WTC11 (cell line): ENCODE results near the gene DNAJC15.

Experiments
- ATF3 ChIP-seq: sonication (generic); formaldehyde crosslinking; conservative IDR thresholded peaks from 2 replicates; pipeline ENCODE4 v1.8.1; 2022; ENCODE audit warnings: mild to moderate bottlenecking, missing genetic modification reagents
- CTCF ChIP-seq: fragments of 200-600 bp; IDR thresholded peaks from 2 replicates; pipeline ENCODE4 v1.8.0; 2022; ENCODE audit warnings: antibody characterized with exemption
- E2F4 ChIP-seq: sonication (generic); formaldehyde crosslinking; IDR thresholded peaks from 2 replicates; pipeline ENCODE4 v1.8.1; 2022; ENCODE audit warnings: low read depth, mild to moderate bottlenecking, moderate library complexity, missing genetic modification reagents, borderline replicate concordance
- ESRRA ChIP-seq: sonication (generic); formaldehyde crosslinking; IDR thresholded peaks from 2 replicates; pipeline ENCODE4 v1.8.1; 2022; ENCODE audit warnings: mild to moderate bottlenecking, missing genetic modification reagents, borderline replicate concordance
- ETV6 ChIP-seq: sonication (generic); formaldehyde crosslinking; IDR thresholded peaks from 2 replicates; pipeline ENCODE4 v1.8.1; 2022; ENCODE audit warnings: mild to moderate bottlenecking, missing genetic modification reagents
- MAX ChIP-seq: sonication (generic); formaldehyde crosslinking; IDR thresholded peaks from 2 replicates; pipeline ENCODE4 v1.8.0; 2022; ENCODE audit warnings: mild to moderate bottlenecking, missing genetic modification reagents
- MLX ChIP-seq: sonication (generic); formaldehyde crosslinking; IDR thresholded peaks from 2 replicates; pipeline ENCODE4 v1.8.1; 2023; ENCODE audit warnings: mild to moderate bottlenecking, missing genetic modification reagents, moderate library complexity
- MYBL2 ChIP-seq: sonication (generic); formaldehyde crosslinking; IDR thresholded peaks from 2 replicates; pipeline ENCODE4 v1.8.1; 2023; ENCODE audit warnings: mild to moderate bottlenecking, moderate library complexity, missing genetic modification reagents
- NFYB ChIP-seq: sonication (generic); formaldehyde crosslinking; conservative IDR thresholded peaks from 2 replicates; pipeline ENCODE4 v1.8.0; 2022; ENCODE audit warnings: low read depth, missing genetic modification reagents
- NR2C2 ChIP-seq: sonication (generic); formaldehyde crosslinking; IDR thresholded peaks from 2 replicates; pipeline ENCODE4 v1.8.0; 2022; ENCODE audit warnings: mild to moderate bottlenecking, missing genetic modification reagents
- TP53 ChIP-seq: sonication (generic); formaldehyde crosslinking; IDR thresholded peaks from 2 replicates; pipeline ENCODE4 v1.8.1; 2023; ENCODE audit warnings: mild to moderate bottlenecking, missing genetic modification reagents
- ZNF121 ChIP-seq: sonication (generic); formaldehyde crosslinking; IDR thresholded peaks from 2 replicates; pipeline ENCODE4 v1.8.0; 2023; ENCODE audit warnings: missing genetic modification reagents
- ZNF138 ChIP-seq: sonication (generic); formaldehyde crosslinking; conservative IDR thresholded peaks from 2 replicates; pipeline ENCODE4 v1.8.1; 2022; ENCODE audit warnings: mild to moderate bottlenecking, moderate library complexity, missing genetic modification reagents

GRCh38 chr13:43005460-43006236 is 17.7 kb upstream of the DNAJC15 start:
- TF ChIP-seq ESRRA (CRISPR knock-in tag) (no peak), NR2C2 (CRISPR knock-in tag) (no peak), E2F4 (no peak), MYBL2 (CRISPR knock-in tag) (no peak), ZNF138 (CRISPR knock-in tag) (no peak), CTCF (no peak), ETV6 (CRISPR knock-in tag) (no peak), TP53 (CRISPR knock-in tag) (no peak), MLX (CRISPR knock-in tag) (no peak), NFYB (CRISPR knock-in tag) (no peak), MAX (CRISPR knock-in tag) (no peak), ATF3 (CRISPR knock-in tag) (no peak), ZNF121 (CRISPR knock-in tag) (no peak)
